SH-SY5Y (cell line): Measurements from ENCODE around the gene SLC39A2.

Source experiments
- GATA2 ChIP-seq: IDR thresholded peaks from 2 replicates; pipeline ENCODE4 v1.6.1; 2011; ENCODE audit warnings: mild to moderate bottlenecking, low read depth, low read length
- GATA3 ChIP-seq: IDR thresholded peaks from 2 replicates; pipeline ENCODE4 v1.6.1; 2011; ENCODE audit warnings: low read depth, mild to moderate bottlenecking, low read length, moderate library complexity

- TF ChIP-seq GATA2, result no peak
- no peak for TF ChIP-seq GATA3
Measured at GRCh38 chr14:21040370-21040925, 41.4 kb downstream of the SLC39A2 start.
